HCT116 (cell line): ENCODE results near the gene GABBR1. TPM values are rescaled to one million over a fixed set of nuclear protein-coding genes. Genes with fewer than 3 reads are reported as not detected.
"Not testable (repeated sequence)": the region's sequence is repeated elsewhere in the genome, so short reads cannot be mapped to it uniquely, and the experiment has no call there.

Experiments
- ATAC-seq: fragments of 200-7000 bp; cut with Tn5 transposase; 2 replicates; pipeline ENCODE4 v1.9.1; 2020; ENCODE audit warnings: mild to moderate bottlenecking, moderate library complexity
- BruUV-seq: library from RNA; stranded (reverse); fragments of 400-500 nt; replicated peaks from 2 replicates; lab custom pipeline; 2021; lab: Mats Ljungman, UMichigan
- CTCF ChIA-PET: fragments of 300-600 bp; sonication (Branson Sonifier 250); formaldehyde crosslinking; loops from one replicate; lab custom pipeline; 2021; ENCODE audit warnings: antibody characterized with exemption; lab: Charles Lee
- POLR2A ChIA-PET: fragments of 300-600, 350-600 bp; sonication (Branson Sonifier 250); formaldehyde crosslinking; loops from one replicate; lab custom pipeline; 2021; ENCODE audit warnings: antibody characterized with exemption; lab: Charles Lee
- RAD21 ChIA-PET, 2 experiments: fragments of 300-600 bp; sonication (Branson Sonifier 250); formaldehyde crosslinking; loops; one replicate each; lab custom pipeline; 2023; ENCODE audit warnings: low total read pairs in 2 of 2; ENCODE audit not compliant: uncharacterized antibody in 2 of 2, unreplicated experiment in 2 of 2, low non-redundant PET in 1 of 2; lab: Charles Lee
- DNase-seq: peaks from one replicate; pipeline ENCODE4 v3.0.0-alpha.2; 2010; ENCODE audit warnings: low read depth, low spot score
- H2AFZ ChIP-seq: fragments of 200-600 bp; shearing (Covaris generic), sonication (generic); 2 replicates; pipeline ENCODE4 v1.6.1; 2017; ENCODE audit warnings: low read depth, mixed run types, mixed read lengths, antibody characterized with exemption, low read length; ENCODE audit not compliant: poor library complexity, severe bottlenecking
- H3K27ac ChIP-seq: 2 replicates; pipeline ENCODE4 v1.5.1; 2012; ENCODE audit warnings: low read depth, low read length
- H3K27me3 ChIP-seq: fragments of 200-600 bp; sonication (generic); 2 replicates; pipeline ENCODE4 v1.6.1; 2016; ENCODE audit warnings: mixed run types, low read length, mixed read lengths; ENCODE audit not compliant: insufficient read depth
- H3K36me3 ChIP-seq, 2 experiments: fragments of 200-500 bp in 1 of 2; fragments of 200-600 bp in 1 of 2; sonication (Bioruptor generic) in 1 of 2; sonication (generic) in 1 of 2; 2 replicates each; pipeline versions ENCODE4 v1.5.1 to v1.6.1; 2014 to 2016; ENCODE audit warnings: low read length in 2 of 2, inconsistent platforms in 1 of 2, mixed read lengths in 1 of 2, mixed run types in 1 of 2; ENCODE audit not compliant: insufficient read depth in 2 of 2, control insufficient read depth in 1 of 2
- H3K4me1 ChIP-seq, 2 experiments: fragments of 200-600 bp in 1 of 2; sonication (generic) in 1 of 2; 2 replicates each; pipeline versions ENCODE4 v1.5.1 to v1.6.1; 2012 to 2017; ENCODE audit warnings: low read length in 2 of 2, inconsistent platforms in 1 of 2, mild to moderate bottlenecking in 1 of 2, mixed read lengths in 1 of 2, mixed run types in 1 of 2, moderate library complexity in 1 of 2; ENCODE audit not compliant: insufficient read depth in 2 of 2, control insufficient read depth in 1 of 2
- H3K4me2 ChIP-seq: fragments of 200-600 bp; sonication (generic); 2 replicates; pipeline ENCODE4 v1.6.1; 2017; ENCODE audit warnings: mixed run types, low read length, mixed read lengths
- H3K4me3 ChIP-seq, 2 experiments: fragments of 200-600 bp in 1 of 2; sonication (generic) in 1 of 2; replicated peaks in 1 of 2; 2 replicates each; pipeline ENCODE4 v1.5.1; 2011 to 2016; ENCODE audit warnings: low read length in 2 of 2, control low read depth in 1 of 2, low read depth in 1 of 2, mild to moderate bottlenecking in 1 of 2, mixed read lengths in 1 of 2, mixed run types in 1 of 2
- H3K79me2 ChIP-seq: fragments of 200-600 bp; sonication (generic); 2 replicates; pipeline ENCODE4 v1.6.1; 2017; ENCODE audit warnings: mild to moderate bottlenecking, mixed run types, low read length, moderate library complexity, mixed read lengths; ENCODE audit not compliant: insufficient read depth
- H3K9ac ChIP-seq: fragments of 200-600 bp; sonication (generic); 2 replicates; pipeline ENCODE4 v1.6.1; 2016; ENCODE audit warnings: low read length, mixed read lengths
- H3K9me2 ChIP-seq: fragments of 200-600 bp; sonication (generic), shearing (Covaris generic); 2 replicates; pipeline ENCODE4 v1.6.1; 2017; ENCODE audit warnings: mixed run types, mild to moderate bottlenecking, moderate library complexity; ENCODE audit not compliant: insufficient read depth
- H3K9me3 ChIP-seq, 2 experiments: fragments of 200-500 bp in 1 of 2; fragments of 200-600 bp in 1 of 2; sonication (Bioruptor generic) in 1 of 2; sonication (generic) in 1 of 2; 2 replicates each; pipeline ENCODE4 v1.6.1; 2014 to 2017; ENCODE audit warnings: low read length in 2 of 2, mixed read lengths in 2 of 2, inconsistent platforms in 1 of 2, low read depth in 1 of 2, mild to moderate bottlenecking in 1 of 2, mixed run types in 1 of 2, moderate library complexity in 1 of 2; ENCODE audit not compliant: control insufficient read depth in 1 of 2, insufficient read depth in 1 of 2
- H4K20me1 ChIP-seq: fragments of 200-600 bp; sonication (generic), shearing (Covaris generic); 2 replicates; pipeline ENCODE4 v1.6.1; 2017; ENCODE audit warnings: mixed run types, mild to moderate bottlenecking, moderate library complexity; ENCODE audit not compliant: insufficient read depth
- ELF1 ChIP-seq: IDR thresholded peaks from 2 replicates; pipeline ENCODE4 v1.6.1; 2012; ENCODE audit warnings: low read depth, borderline replicate concordance
- EZH2 ChIP-seq: fragments of 200-600 bp; sonication (generic); IDR thresholded peaks from 2 replicates; pipeline ENCODE4 v1.6.1; 2017; ENCODE audit warnings: antibody characterized with exemption, mixed run types
- RAD21 ChIP-seq: IDR thresholded peaks from 2 replicates; pipeline ENCODE4 v1.6.1; 2012; ENCODE audit warnings: low read depth, mild to moderate bottlenecking
- SIN3A ChIP-seq: IDR thresholded peaks from 2 replicates; pipeline ENCODE4 v1.6.1; 2012; ENCODE audit warnings: low read depth
- SP1 ChIP-seq: IDR thresholded peaks from 2 replicates; pipeline ENCODE4 v1.6.1; 2012; ENCODE audit warnings: low read depth
- YY1 ChIP-seq: IDR thresholded peaks from 2 replicates; pipeline ENCODE4 v1.6.1; 2011; ENCODE audit warnings: low read length, low read depth, moderate library complexity, mild to moderate bottlenecking; ENCODE audit not compliant: insufficient replicate concordance; ENCODE audit errors: extremely low read depth
- ZNF274 ChIP-seq: fragments of 200-500 bp; sonication (Bioruptor generic); IDR thresholded peaks from 2 replicates; pipeline ENCODE4 v1.6.1; 2014; ENCODE audit warnings: mild to moderate bottlenecking, low read depth, low read length, inconsistent platforms
- intact Hi-C: fragments of 100-400 bp; cut with micrococcal nuclease; formaldehyde crosslinking; loops from 2 replicates; pipeline ENCODE4 v1.10.0; 2022
- total RNA-seq: library from RNA; stranded (reverse); gene quantifications from one replicate; pipeline ENCODE4 v1.2.1, GENCODE V29; 2021; ENCODE audit not compliant: unreplicated experiment
- TF ChIP-seq, protein P1 (sequence below), 3 experiments: fragments of 200-600 bp in 1 of 3; sonication (generic) in 1 of 3; IDR thresholded peaks in 2 of 3; conservative IDR thresholded peaks in 1 of 3; 2 replicates each; pipeline ENCODE4 v1.5.1; 2012 to 2017; ENCODE audit warnings: low read depth in 2 of 3, low read length in 2 of 3, antibody characterized with exemption in 1 of 3, borderline replicate concordance in 1 of 3, control low read depth in 1 of 3, mild to moderate bottlenecking in 1 of 3, mixed read lengths in 1 of 3, mixed run types in 1 of 3, moderate library complexity in 1 of 3; ENCODE audit not compliant: insufficient read depth in 1 of 3

Gene GABBR1
- total RNA-seq, 1 experiment from 2014 or later, result 43.4 TPM

- POLR2A ChIA-PET, result interaction anchor here (0.8 kb wide), 1 partner anchor 10 kb away, joined by 3 read pairs; no protein-coding TSS in a partner anchor
- Histone ChIP-seq H3K4me1 (no peaks in the 10 kb centered on the region), H3K9ac (no peak overlapping the region), H2AFZ (no peak overlapping the region), H3K27me3 (no peaks in the 10 kb centered on the region), H3K9me2 (no peaks in the 10 kb centered on the region), H3K9me3 (no peaks in the 10 kb centered on the region), H3K27ac (no peak overlapping the region), H3K79me2 (no peaks in the 10 kb centered on the region), H3K4me2 (no peak overlapping the region), H3K4me3 (no peak overlapping the region), H4K20me1 (no peaks in the 10 kb centered on the region), H3K36me3 (no peaks in the 10 kb centered on the region)
- CTCF ChIA-PET, result interaction anchor here (1.2 to 6.9 kb wide), 2 partner anchors 9 to 33 kb away, joined by 3 to 70 read pairs; no protein-coding TSS in a partner anchor
- ATAC-seq, result no peak
- TF ChIP-seq RAD21 (no peak), EZH2 (no peak), ELF1 (no peak), SP1 (no peak), SIN3A (no peak), ZNF274 (no peak), YY1 (no peak)
- TF ChIP-seq, protein P1, sequence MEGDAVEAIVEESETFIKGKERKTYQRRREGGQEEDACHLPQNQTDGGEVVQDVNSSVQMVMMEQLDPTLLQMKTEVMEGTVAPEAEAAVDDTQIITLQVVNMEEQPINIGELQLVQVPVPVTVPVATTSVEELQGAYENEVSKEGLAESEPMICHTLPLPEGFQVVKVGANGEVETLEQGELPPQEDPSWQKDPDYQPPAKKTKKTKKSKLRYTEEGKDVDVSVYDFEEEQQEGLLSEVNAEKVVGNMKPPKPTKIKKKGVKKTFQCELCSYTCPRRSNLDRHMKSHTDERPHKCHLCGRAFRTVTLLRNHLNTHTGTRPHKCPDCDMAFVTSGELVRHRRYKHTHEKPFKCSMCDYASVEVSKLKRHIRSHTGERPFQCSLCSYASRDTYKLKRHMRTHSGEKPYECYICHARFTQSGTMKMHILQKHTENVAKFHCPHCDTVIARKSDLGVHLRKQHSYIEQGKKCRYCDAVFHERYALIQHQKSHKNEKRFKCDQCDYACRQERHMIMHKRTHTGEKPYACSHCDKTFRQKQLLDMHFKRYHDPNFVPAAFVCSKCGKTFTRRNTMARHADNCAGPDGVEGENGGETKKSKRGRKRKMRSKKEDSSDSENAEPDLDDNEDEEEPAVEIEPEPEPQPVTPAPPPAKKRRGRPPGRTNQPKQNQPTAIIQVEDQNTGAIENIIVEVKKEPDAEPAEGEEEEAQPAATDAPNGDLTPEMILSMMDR (IDR thresholded peaks at IDR 0.05 in 2 of 3, conservative IDR thresholded peaks at IDR 0.05 in 1 of 3; ENCODE audit: borderline replicate concordance in 1 of 3, insufficient read depth in 1 of 3, low read depth in 2 of 3, low read length in 2 of 3), result no peak
- no peak for DNase-seq
- BruUV-seq, result no TSS peak
- RAD21 ChIA-PET, result no interaction called here
- intact Hi-C loops, result no loop called here
Observed at GRCh38 chr6:29663300-29664042, 30.5 kb upstream of the GABBR1 start.

DNA sequence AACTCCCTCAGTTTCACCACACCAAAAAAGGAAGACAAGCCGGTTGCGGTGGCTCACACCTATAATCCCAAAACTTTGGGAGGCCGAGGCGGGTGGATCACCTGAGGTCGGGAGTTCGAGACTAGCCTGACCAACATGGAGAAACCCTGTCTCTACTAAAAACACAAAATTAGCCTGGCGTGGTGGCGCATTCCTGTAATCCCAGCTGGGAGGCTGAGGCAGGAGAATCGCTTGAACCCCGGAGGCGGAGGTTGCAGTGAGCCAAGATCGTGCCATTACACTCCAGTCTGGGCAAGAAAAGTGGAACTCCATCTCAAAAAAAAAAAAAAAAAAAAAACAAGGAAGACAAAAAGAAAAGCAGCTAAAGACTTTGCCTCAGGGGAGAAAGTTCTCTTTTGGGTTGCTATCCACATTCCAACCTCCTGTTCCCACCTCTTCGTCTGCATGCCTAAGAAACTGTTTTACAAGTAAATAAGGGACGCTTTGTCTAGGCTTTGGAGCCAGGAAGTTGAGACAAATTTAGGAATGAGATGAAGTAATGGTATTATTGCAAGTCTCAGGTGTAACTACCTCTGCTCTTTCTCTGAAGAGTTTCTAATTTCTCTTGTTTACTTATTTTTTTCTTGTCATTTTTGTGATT lies 28.6 kb upstream of the GABBR1 start:
- DNase-seq, BruUV-seq, H3K9ac ChIP-seq, H3K4me3 ChIP-seq, H3K79me2 ChIP-seq, ATAC-seq, RAD21 ChIA-PET, H2AFZ ChIP-seq, H4K20me1 ChIP-seq, H3K36me3 ChIP-seq, H3K4me1 ChIP-seq, H3K4me2 ChIP-seq, intact Hi-C loops, H3K27ac ChIP-seq, H3K9me2 ChIP-seq, H3K9me3 ChIP-seq, POLR2A ChIA-PET, H3K27me3 ChIP-seq: not testable (repeated sequence)
- CTCF ChIA-PET, result interaction anchor here (2.7 to 6.9 kb wide), 2 partner anchors 8 to 11 kb away, joined by 19 to 70 read pairs; no protein-coding TSS in a partner anchor
